ENCODE measurements around the gene EPC2. TPM values are rescaled to one million over a fixed set of nuclear protein-coding genes. Genes with fewer than 3 reads are reported as not detected.

EPC2 gene
- total RNA-seq, 1 experiment from 2014 or later, result 29.4 TPM

- Mint-ChIP-seq H3K4me3 (ENCODE audit: low read depth, unreplicated experiment) (no peak overlapping the region), H3K27me3 (ENCODE audit: unreplicated experiment) (peaks cover 57% of the 10 kb centered on the region), H3K36me3 (ENCODE audit: insufficient read depth, unreplicated experiment) (no peaks in the 10 kb centered on the region), H3K27ac (ENCODE audit: unreplicated experiment) (no peak overlapping the region), H3K9me3 (ENCODE audit: low read depth, unreplicated experiment) (no peaks in the 10 kb centered on the region), H3K4me1 (ENCODE audit: low read depth, unreplicated experiment) (no peaks in the 10 kb centered on the region)
- TF ChIP-seq, protein P1, sequence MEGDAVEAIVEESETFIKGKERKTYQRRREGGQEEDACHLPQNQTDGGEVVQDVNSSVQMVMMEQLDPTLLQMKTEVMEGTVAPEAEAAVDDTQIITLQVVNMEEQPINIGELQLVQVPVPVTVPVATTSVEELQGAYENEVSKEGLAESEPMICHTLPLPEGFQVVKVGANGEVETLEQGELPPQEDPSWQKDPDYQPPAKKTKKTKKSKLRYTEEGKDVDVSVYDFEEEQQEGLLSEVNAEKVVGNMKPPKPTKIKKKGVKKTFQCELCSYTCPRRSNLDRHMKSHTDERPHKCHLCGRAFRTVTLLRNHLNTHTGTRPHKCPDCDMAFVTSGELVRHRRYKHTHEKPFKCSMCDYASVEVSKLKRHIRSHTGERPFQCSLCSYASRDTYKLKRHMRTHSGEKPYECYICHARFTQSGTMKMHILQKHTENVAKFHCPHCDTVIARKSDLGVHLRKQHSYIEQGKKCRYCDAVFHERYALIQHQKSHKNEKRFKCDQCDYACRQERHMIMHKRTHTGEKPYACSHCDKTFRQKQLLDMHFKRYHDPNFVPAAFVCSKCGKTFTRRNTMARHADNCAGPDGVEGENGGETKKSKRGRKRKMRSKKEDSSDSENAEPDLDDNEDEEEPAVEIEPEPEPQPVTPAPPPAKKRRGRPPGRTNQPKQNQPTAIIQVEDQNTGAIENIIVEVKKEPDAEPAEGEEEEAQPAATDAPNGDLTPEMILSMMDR (IDR thresholded peaks at IDR 0.05; ENCODE audit: unreplicated experiment), result no peak
- no peak for DNase-seq
- BruUV-seq (replicated peaks), result no TSS peak
- intact Hi-C loops (cut with micrococcal nuclease; ENCODE audit: unreplicated experiment), result no loop called here
- CTCF ChIA-PET, result no interaction called here
These were observed 185.1 kb downstream of the EPC2 start for GRCh38 chr2:148829618-148830017.

- no peak overlapping the region for H3K27ac Mint-ChIP-seq (ENCODE audit: unreplicated experiment)
- H3K27me3 Mint-ChIP-seq (ENCODE audit: unreplicated experiment), result peaks cover 79% of the 10 kb centered on the region
- no peaks in the 10 kb centered on the region for H3K9me3 Mint-ChIP-seq (ENCODE audit: low read depth, unreplicated experiment)
- DNase-seq, result no peak
- CTCF ChIA-PET, result no interaction called here
- BruUV-seq (replicated peaks), result no TSS peak
- no peaks in the 10 kb centered on the region for H3K36me3 Mint-ChIP-seq (ENCODE audit: insufficient read depth, unreplicated experiment)
- intact Hi-C loops (cut with micrococcal nuclease; ENCODE audit: unreplicated experiment), result no loop called here
- no peaks in the 10 kb centered on the region for H3K4me1 Mint-ChIP-seq (ENCODE audit: low read depth, unreplicated experiment)
- TF ChIP-seq, protein P1 (IDR thresholded peaks at IDR 0.05; ENCODE audit: unreplicated experiment), result no peak
- H3K4me3 Mint-ChIP-seq (ENCODE audit: low read depth, unreplicated experiment), result no peak overlapping the region
These were observed 188.1 kb downstream of the EPC2 start for GRCh38 chr2:148832637-148833036.

Other genes starting within 250 kb of the EPC2 start
- gene KIF5C, start 230.5 kb downstream of the EPC2 start, total RNA-seq (2022), result 0.87 and 2.9 TPM in 2 replicates

Data from Calu3 (cell line).